ENCODE measurements around the gene B3GNT8. TPM values are rescaled to one million over a fixed set of nuclear protein-coding genes. Genes with fewer than 3 reads are reported as not detected.

The B3GNT8 gene
- total and polyA plus RNA-seq, 2 experiments from 2014 or later = 0.71 to 1.8 TPM

- peaks cover 29% of the 10 kb centered on the region for H3K9me3 Mint-ChIP-seq
- H2AFZ ChIP-seq = no peak overlapping the region
- H3K4me1 Mint-ChIP-seq = no peaks in the 10 kb centered on the region
- no peak for TF ChIP-seq ZNF114 (CRISPR knock-in tag; IDR thresholded peaks at IDR 0.05)
- no peak for TF ChIP-seq ZNF462 (CRISPR knock-in tag; IDR thresholded peaks at IDR 0.05)
- TF ChIP-seq EZH2phosphoT487 (IDR thresholded peaks at IDR 0.05; ENCODE audit: unreplicated experiment) = no peak
- TF ChIP-seq JUNB (IDR thresholded peaks at IDR 0.05; ENCODE audit: unreplicated experiment) = no peak
- TF ChIP-seq EZH2 (IDR thresholded peaks at IDR 0.05; ENCODE audit: low read depth, unreplicated experiment) = no peak
- no peak for TF ChIP-seq ETS1 (IDR thresholded peaks at IDR 0.05)
- DNase-seq (ENCODE audit: low spot score) (peak; percentile 59), ATAC-seq (no peak)
- peaks cover 7% of the 10 kb centered on the region for H3K36me3 Mint-ChIP-seq (ENCODE audit: low read depth)
- H3K4me3 Mint-ChIP-seq = no peak overlapping the region
- H3K4me1 ChIP-seq (ENCODE audit: insufficient read depth) = no peaks in the 10 kb centered on the region
- H3K27me3 Mint-ChIP-seq (ENCODE audit: insufficient read depth, low read depth, poor library complexity) = no peaks in the 10 kb centered on the region
- no peak overlapping the region for H3K27ac Mint-ChIP-seq
- no peak overlapping the region for H3K27ac ChIP-seq (ENCODE audit: low read depth)
- H3K9me2 ChIP-seq (ENCODE audit: insufficient read depth) = no peaks in the 10 kb centered on the region
- no peaks in the 10 kb centered on the region for H4K20me1 ChIP-seq (replicated peaks; ENCODE audit: insufficient read depth)
- no peaks in the 10 kb centered on the region for H3K27me3 ChIP-seq (ENCODE audit: insufficient read depth)
- H3K79me2 ChIP-seq (replicated peaks; ENCODE audit: insufficient read depth) = no peaks in the 10 kb centered on the region
- H3F3A ChIP-seq (replicated peaks; ENCODE audit: low read depth) = no peaks in the 10 kb centered on the region
- no peak overlapping the region for H3K4me3 ChIP-seq
- H3K4me2 ChIP-seq = no peak overlapping the region
- no peaks in the 10 kb centered on the region for H3K36me3 ChIP-seq (ENCODE audit: insufficient read depth)
These were observed 35.3 kb upstream of the B3GNT8 start for GRCh38 chr19:41462497-41462896.

Measured in GM23338 (cell line).